ENCODE results near the gene TAF1C. TPM values are rescaled to one million over a fixed set of nuclear protein-coding genes. Genes with fewer than 3 reads are reported as not detected.
"Not testable (repeated sequence)": the region's sequence is repeated elsewhere in the genome, so short reads cannot be mapped to it uniquely, and the experiment has no call there.

Gene TAF1C
- total RNA-seq, 6 experiments from 2014 or later: 11.0 to 28.3 (median 19.3) TPM

DNA sequence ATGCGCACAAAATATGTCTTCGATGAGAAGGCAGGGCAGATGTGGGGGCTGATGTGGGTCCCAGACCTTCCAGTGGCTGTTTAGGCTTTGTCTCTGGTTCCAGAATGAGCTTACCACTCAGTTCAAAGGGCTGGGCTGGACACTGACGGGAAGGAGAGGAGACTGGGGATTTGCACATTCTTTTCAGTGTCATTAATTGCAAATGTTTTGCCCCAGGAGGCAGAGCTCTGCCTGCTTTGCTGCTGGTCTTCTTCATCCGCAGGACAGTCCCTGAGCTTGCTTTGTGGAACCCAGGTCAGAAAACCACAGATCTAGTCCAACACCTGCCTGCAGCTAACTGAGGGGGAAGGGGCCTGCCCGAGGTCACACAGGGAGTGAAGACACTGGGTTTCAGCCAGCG, 32.1 kb upstream of the TAF1C start:
- intact Hi-C loops (cut with DNase I): no loop called here
- TF ChIP-seq POLR2A (IDR thresholded peaks at IDR 0.05): no peak
- TF ChIP-seq, protein P1, sequence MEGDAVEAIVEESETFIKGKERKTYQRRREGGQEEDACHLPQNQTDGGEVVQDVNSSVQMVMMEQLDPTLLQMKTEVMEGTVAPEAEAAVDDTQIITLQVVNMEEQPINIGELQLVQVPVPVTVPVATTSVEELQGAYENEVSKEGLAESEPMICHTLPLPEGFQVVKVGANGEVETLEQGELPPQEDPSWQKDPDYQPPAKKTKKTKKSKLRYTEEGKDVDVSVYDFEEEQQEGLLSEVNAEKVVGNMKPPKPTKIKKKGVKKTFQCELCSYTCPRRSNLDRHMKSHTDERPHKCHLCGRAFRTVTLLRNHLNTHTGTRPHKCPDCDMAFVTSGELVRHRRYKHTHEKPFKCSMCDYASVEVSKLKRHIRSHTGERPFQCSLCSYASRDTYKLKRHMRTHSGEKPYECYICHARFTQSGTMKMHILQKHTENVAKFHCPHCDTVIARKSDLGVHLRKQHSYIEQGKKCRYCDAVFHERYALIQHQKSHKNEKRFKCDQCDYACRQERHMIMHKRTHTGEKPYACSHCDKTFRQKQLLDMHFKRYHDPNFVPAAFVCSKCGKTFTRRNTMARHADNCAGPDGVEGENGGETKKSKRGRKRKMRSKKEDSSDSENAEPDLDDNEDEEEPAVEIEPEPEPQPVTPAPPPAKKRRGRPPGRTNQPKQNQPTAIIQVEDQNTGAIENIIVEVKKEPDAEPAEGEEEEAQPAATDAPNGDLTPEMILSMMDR (IDR thresholded peaks at IDR 0.05): no peak
- H3K4me3 ChIP-seq: no peak overlapping the region
- ATAC-seq (no peak), DNase-seq (no peak)
- no peaks in the 10 kb centered on the region for H3K9me3 ChIP-seq
- no peaks in the 10 kb centered on the region for H3K36me3 ChIP-seq
- WGBS (ENCODE audit: insufficient coverage, low coverage, low lambda C conversion rate, missing lambda C conversion rate): 58% methylated on average over 4 of the region's 6 CpGs
- H3K4me1 ChIP-seq: no peaks in the 10 kb centered on the region
- H3K27me3 ChIP-seq: no peaks in the 10 kb centered on the region
- H3K27ac ChIP-seq: no peak overlapping the region

DNA sequence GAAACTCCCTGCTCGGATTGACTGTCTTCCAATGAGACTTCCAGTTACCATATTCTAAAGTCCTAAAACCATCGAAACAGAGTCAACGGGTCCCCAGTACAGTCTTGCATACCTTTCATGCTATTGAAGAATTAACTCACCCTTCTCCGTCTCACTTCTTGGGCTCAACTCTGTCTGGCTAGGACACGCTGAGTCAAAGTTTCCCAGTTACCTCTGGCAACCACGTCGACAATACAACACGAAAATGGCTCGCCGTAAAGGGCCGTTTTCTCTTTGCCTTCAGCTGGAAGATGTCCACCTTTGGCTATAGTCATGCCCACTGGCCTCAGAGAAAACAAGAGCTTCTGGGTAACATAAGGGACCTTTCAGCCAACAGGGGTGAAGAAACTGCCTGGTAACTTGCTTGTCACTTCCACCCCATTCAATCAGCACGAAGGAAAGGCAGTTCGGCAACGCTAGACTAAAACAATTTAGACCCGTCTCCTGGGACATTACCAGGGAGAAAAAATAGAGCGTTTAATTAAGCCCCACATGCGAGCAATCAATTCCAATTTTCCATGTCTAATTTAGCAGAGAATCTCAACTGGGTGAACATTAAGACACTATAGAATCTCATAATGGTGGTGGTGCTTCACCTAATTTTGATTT, 31.4 kb upstream of the TAF1C start:
- DNase-seq (no peak), ATAC-seq (no peak)
- intact Hi-C loops (cut with DNase I): no loop called here
- Histone ChIP-seq H3K4me1 (no peaks in the 10 kb centered on the region), H3K36me3 (no peaks in the 10 kb centered on the region), H3K27ac (no peak overlapping the region), H3K27me3 (no peaks in the 10 kb centered on the region), H3K9me3 (no peaks in the 10 kb centered on the region), H3K4me3 (no peak overlapping the region)
- TF ChIP-seq, protein P1 (IDR thresholded peaks at IDR 0.05): no peak
- TF ChIP-seq POLR2A (IDR thresholded peaks at IDR 0.05): no peak
- WGBS (ENCODE audit: insufficient coverage, low coverage, low lambda C conversion rate, missing lambda C conversion rate): 72% methylated on average over 17 of the region's 17 CpGs

DNA sequence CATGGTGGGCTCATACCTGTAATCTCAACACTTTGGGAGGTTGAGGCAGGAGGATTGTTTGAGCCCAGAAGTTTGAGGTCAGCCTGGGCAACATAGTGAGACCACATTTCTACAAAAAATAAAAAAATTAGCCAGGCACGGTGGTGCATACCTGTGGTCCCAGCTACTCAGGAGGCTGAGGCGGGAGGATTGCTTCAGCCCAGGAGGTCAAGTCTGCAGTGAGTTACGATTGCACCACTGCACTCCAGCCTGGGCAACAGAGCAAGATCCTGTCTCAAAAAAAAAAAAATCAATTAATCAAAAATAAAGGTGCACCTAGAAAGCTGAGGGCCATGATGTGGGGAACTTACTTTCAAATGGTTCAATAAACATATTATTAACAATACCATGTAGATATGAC, 29.3 kb upstream of the TAF1C start:
- ATAC-seq; H3K27ac ChIP-seq; H3K36me3 ChIP-seq; H3K9me3 ChIP-seq; H3K27me3 ChIP-seq; DNase-seq; H3K4me1 ChIP-seq; intact Hi-C loops (cut with DNase I); H3K4me3 ChIP-seq: not testable (repeated sequence)
- 40% methylated on average over 1 of the region's 3 CpGs for WGBS (ENCODE audit: insufficient coverage, low coverage, low lambda C conversion rate, missing lambda C conversion rate)

DNA sequence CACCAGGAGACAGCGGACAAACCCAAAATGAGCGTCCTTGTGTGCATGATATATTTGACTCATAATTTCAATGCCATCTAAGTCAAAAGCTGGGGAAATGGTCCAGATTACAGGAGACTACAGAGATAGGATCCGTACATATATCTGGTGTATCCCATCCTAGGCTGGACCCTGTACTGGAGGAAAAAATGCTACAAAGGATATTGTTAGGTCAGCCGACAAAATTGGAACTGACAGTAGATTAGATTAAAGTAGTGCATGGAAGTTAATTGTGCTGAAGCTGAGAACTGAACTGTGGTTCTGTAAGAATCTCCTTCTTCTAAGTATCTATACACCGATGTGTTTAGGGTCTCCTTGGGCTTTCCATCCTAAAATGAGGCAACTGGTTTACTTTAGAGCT, 28.7 kb upstream of the TAF1C start:
- Histone ChIP-seq H3K4me1 (no peaks in the 10 kb centered on the region), H3K27me3 (no peaks in the 10 kb centered on the region), H3K36me3 (no peaks in the 10 kb centered on the region), H3K9me3 (no peaks in the 10 kb centered on the region), H3K27ac (no peak overlapping the region), H3K4me3 (no peak overlapping the region)
- no peak for TF ChIP-seq POLR2A (IDR thresholded peaks at IDR 0.05)
- WGBS (ENCODE audit: insufficient coverage, low coverage, low lambda C conversion rate, missing lambda C conversion rate): 86% methylated on average over 5 of the region's 5 CpGs
- intact Hi-C loops (cut with DNase I): no loop called here
- DNase-seq: no peak
- no peak for ATAC-seq

DNA sequence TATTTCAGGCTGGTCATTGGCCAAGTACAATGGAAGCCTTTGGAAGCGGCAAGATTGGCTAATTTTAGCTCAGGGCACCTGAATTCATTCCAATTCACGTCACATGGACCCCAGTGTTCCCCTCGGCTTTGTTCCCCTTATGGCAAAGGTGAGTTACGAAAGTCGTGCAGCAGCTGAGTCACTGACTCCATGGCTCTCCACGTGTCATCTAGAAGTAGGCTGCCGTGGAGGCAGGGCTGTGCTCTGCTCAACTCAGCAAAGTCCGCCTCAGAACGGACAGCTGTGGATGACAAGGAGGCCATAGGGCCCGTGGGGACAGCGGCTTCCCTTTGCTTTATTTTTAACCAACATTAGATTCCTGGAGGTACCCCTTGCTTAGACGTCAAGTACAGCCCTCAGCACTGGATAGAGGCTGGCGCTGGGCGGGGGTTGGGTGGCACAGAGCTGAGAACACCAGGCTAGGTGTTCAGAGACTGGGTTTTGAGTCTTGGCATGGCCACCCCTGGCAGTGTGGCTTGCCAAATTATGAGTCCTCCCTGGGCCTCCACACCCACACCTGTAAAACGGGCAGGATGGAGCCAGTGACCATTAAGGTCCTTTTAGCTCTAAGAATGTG, 27.7 kb upstream of the TAF1C start:
- Histone ChIP-seq H3K9me3 (no peaks in the 10 kb centered on the region), H3K4me3 (no peak overlapping the region), H3K27me3 (no peaks in the 10 kb centered on the region), H3K36me3 (no peaks in the 10 kb centered on the region), H3K27ac (no peak overlapping the region), H3K4me1 (no peaks in the 10 kb centered on the region)
- TF ChIP-seq POLR2A (IDR thresholded peaks at IDR 0.05): no peak
- TF ChIP-seq, protein P1 (IDR thresholded peaks at IDR 0.05): no peak
- 34% methylated on average over 3 of the region's 15 CpGs for WGBS (ENCODE audit: insufficient coverage, low coverage, low lambda C conversion rate, missing lambda C conversion rate)
- intact Hi-C loops (cut with DNase I): no loop called here
- DNase-seq (no peak), ATAC-seq (no peak)
